Measurements from ENCODE around the gene CCDC9. TPM values are rescaled to one million over a fixed set of nuclear protein-coding genes. Genes with fewer than 3 reads are reported as not detected.

CCDC9 gene
- total RNA-seq, 1 experiment from 2014 or later: 36.9 TPM

DNA sequence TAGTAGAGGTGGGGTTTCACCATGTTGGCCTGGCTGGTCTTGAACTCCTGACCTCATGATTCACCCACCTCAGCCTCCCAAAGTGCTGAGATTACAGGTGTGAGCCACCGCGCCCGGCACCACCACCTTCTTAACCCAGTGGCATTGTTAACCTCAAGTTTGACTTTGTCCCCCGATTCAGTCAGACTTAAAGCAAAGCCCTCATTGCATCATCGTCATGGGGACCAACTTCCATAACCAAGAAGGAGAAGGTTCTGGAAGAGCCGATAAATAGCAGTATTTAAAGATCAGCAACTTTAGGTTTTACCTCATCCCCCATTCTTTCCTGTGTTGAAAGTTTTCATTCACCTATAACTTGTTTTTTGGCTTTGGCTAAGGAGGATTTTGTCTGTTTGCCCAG, 11.7 kb downstream of the CCDC9 start:
- Mint-ChIP-seq H3K27ac (peak overlapping the region in 1 of 3 experiments; percentile 14; a peak in 1 of 7 replicates), H3K9me3 (no peaks in the 10 kb centered on the region), H3K36me3 (ENCODE audit: insufficient read depth in 1 of 3, low read depth in 3 of 3) (peaks cover 30 to 59% (median 58%) of the 10 kb centered on the region in 3 experiments), H3K4me3 (no peak overlapping the region), H3K27me3 (ENCODE audit: low read depth) (no peaks in the 10 kb centered on the region), H3K4me1 (peaks cover 14 to 19% of the 10 kb centered on the region in 2 experiments)
- Histone ChIP-seq H3K27me3 (ENCODE audit: insufficient read depth, low read length) (no peaks in the 10 kb centered on the region), H2BK12ac (ENCODE audit: insufficient read length, low read depth, low read length) (no peak overlapping the region), H2BK15ac (ENCODE audit: low read depth, low read length) (no peak overlapping the region), H3K23me2 (ENCODE audit: insufficient read length, low read depth, low read length, poor library complexity, severe bottlenecking) (peaks cover 7% of the 10 kb centered on the region), H2AFZ (ENCODE audit: low read length) (no peak overlapping the region), H3K14ac (ENCODE audit: insufficient read depth, low read length) (no peak overlapping the region), H4K20me1 (ENCODE audit: control insufficient read depth, insufficient read depth, insufficient read length) (no peaks in the 10 kb centered on the region), H3T11ph (ENCODE audit: low read length) (no peak overlapping the region), H2BK5ac (ENCODE audit: insufficient read length, low read length) (no peak overlapping the region), H3K56ac (ENCODE audit: insufficient read length, low read depth, low read length) (no peak overlapping the region), H3K79me2 (ENCODE audit: insufficient read depth, low read length) (no peaks in the 10 kb centered on the region), H4K5ac (ENCODE audit: insufficient read length, low read depth, low read length) (no peak overlapping the region), H3K27ac (ENCODE audit: insufficient read length, low read depth, low read length) (no peak overlapping the region), H2AK5ac (ENCODE audit: insufficient read length, low read length) (no peak overlapping the region), H3K23ac (ENCODE audit: insufficient read length, low read depth, low read length) (no peak overlapping the region), H4K91ac (ENCODE audit: insufficient read length, low read depth, low read length) (no peak overlapping the region), H3K9ac (ENCODE audit: extremely low read depth, insufficient read length, low read length) (no peak overlapping the region), H3K4me2 (ENCODE audit: insufficient read depth, insufficient read length, low read length) (no peak overlapping the region), H3K4me1 (ENCODE audit: insufficient read depth, low read length) (peaks cover 5% of the 10 kb centered on the region), H3K4ac (ENCODE audit: low read depth, low read length) (no peak overlapping the region), H2BK20ac (ENCODE audit: low read depth, low read length, poor library complexity, severe bottlenecking) (no peak overlapping the region), H3K9me3 (ENCODE audit: control insufficient read depth, low read depth, low read length) (no peaks in the 10 kb centered on the region), H4K8ac (replicated peaks; ENCODE audit: insufficient read length, low read depth, low read length) (no peak overlapping the region), H3K79me1 (ENCODE audit: insufficient read depth, low read depth, low read length, poor library complexity, severe bottlenecking) (no peaks in the 10 kb centered on the region), H3K18ac (ENCODE audit: insufficient read length, low read depth, low read length) (no peak overlapping the region), H2BK120ac (ENCODE audit: low read depth, low read length, poor library complexity, severe bottlenecking) (no peak overlapping the region)
- TF ChIP-seq, protein P1, sequence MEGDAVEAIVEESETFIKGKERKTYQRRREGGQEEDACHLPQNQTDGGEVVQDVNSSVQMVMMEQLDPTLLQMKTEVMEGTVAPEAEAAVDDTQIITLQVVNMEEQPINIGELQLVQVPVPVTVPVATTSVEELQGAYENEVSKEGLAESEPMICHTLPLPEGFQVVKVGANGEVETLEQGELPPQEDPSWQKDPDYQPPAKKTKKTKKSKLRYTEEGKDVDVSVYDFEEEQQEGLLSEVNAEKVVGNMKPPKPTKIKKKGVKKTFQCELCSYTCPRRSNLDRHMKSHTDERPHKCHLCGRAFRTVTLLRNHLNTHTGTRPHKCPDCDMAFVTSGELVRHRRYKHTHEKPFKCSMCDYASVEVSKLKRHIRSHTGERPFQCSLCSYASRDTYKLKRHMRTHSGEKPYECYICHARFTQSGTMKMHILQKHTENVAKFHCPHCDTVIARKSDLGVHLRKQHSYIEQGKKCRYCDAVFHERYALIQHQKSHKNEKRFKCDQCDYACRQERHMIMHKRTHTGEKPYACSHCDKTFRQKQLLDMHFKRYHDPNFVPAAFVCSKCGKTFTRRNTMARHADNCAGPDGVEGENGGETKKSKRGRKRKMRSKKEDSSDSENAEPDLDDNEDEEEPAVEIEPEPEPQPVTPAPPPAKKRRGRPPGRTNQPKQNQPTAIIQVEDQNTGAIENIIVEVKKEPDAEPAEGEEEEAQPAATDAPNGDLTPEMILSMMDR (conservative IDR thresholded peaks at IDR 0.05): no peak
- DNase-seq: no peak
- no CpG with 5 or more reads among the region's 6 CpGs for WGBS (ENCODE audit: extremely low coverage, insufficient read length, low lambda C conversion rate)

All from H9 (cell line).